Left kidney (tissue), 2 donors: ENCODE measurements around the gene FBXO15. TPM values are rescaled to one million over a fixed set of nuclear protein-coding genes. Genes with fewer than 3 reads are reported as not detected.

ENCODE experiments used
- DNase-seq: peaks from one replicate; pipeline ENCODE4 v3.0.0-alpha.2; 2013
- polyA plus RNA-seq: library from polyadenylated mRNA; unstranded; fragments of 120-200 nt; gene quantifications from one replicate; pipeline ENCODE4 v1.2.1, GENCODE V29; 2013; ENCODE audit not compliant: insufficient read length

Gene FBXO15
- polyA plus RNA-seq, 1 donor, result 6.5 TPM

GRCh38 chr18:74154716-74155115 lies 7.1 kb upstream of the FBXO15 start:
- DNase-seq, result no peak

GRCh38 chr18:74153793-74154192 lies 6.2 kb upstream of the FBXO15 start:
- no peak for DNase-seq

GRCh38 chr18:74153377-74153776 lies 5.7 kb upstream of the FBXO15 start:
- no peak for DNase-seq

GRCh38 chr18:74152857-74153256 lies 5.2 kb upstream of the FBXO15 start:
- DNase-seq, result no peak

- peak; percentile 20 for DNase-seq
Observed at GRCh38 chr18:74152270-74152669, 4.6 kb upstream of the FBXO15 start.

GRCh38 chr18:74149878-74150277 lies 2.2 kb upstream of the FBXO15 start:
- no peak for DNase-seq

- DNase-seq, result no peak
Observed at GRCh38 chr18:74148543-74149070, 973 bp upstream of the FBXO15 start.

GRCh38 chr18:74147491-74147778 lies 199 bp downstream of the FBXO15 start:
- no peak for DNase-seq

GRCh38 chr18:74146756-74147155 lies 878 bp downstream of the FBXO15 start:
- no peak for DNase-seq

GRCh38 chr18:74142252-74142651 lies 5.4 kb downstream of the FBXO15 start:
- DNase-seq, result no peak

GRCh38 chr18:74141667-74142066 lies 6.0 kb downstream of the FBXO15 start:
- DNase-seq, result no peak

GRCh38 chr18:74140582-74140981 lies 7.1 kb downstream of the FBXO15 start:
- no peak for DNase-seq

GRCh38 chr18:74139888-74140287 lies 7.7 kb downstream of the FBXO15 start:
- DNase-seq, result no peak

- no peak for DNase-seq
Observed at GRCh38 chr18:74139411-74139810, 8.2 kb downstream of the FBXO15 start.

GRCh38 chr18:74137920-74138538 lies 9.6 kb downstream of the FBXO15 start:
- DNase-seq, result no peak

- DNase-seq, result no peak
Observed at GRCh38 chr18:74132201-74132600, 15.4 kb downstream of the FBXO15 start.

GRCh38 chr18:74131124-74131523 lies 16.5 kb downstream of the FBXO15 start:
- no peak for DNase-seq

GRCh38 chr18:74128159-74128558 lies 19.5 kb downstream of the FBXO15 start:
- no peak for DNase-seq

GRCh38 chr18:74126684-74127655 lies 20.7 kb downstream of the FBXO15 start:
- no peak for DNase-seq

GRCh38 chr18:74124642-74125041 lies 23.0 kb downstream of the FBXO15 start:
- DNase-seq, result no peak

- DNase-seq, result no peak
Observed at GRCh38 chr18:74123200-74123599, 24.4 kb downstream of the FBXO15 start.

GRCh38 chr18:74116633-74117554 lies 30.7 kb downstream of the FBXO15 start:
- peak; percentile 61 for DNase-seq
